Forelimb muscle (tissue), 1 donor: Measurements from ENCODE around the gene SMG1. TPM values are rescaled to one million over a fixed set of nuclear protein-coding genes. Genes with fewer than 3 reads are reported as not detected.
"Not testable (repeated sequence)": the region's sequence is repeated elsewhere in the genome, so short reads cannot be mapped to it uniquely, and the experiment has no call there.

Source experiments
- DNase-seq: peaks from one replicate; pipeline ENCODE4 v3.0.0-alpha.2; 2013; ENCODE audit warnings: low read depth
- polyA plus RNA-seq: library from polyadenylated mRNA; unstranded; fragments of 120-200 nt; gene quantifications from one replicate; pipeline ENCODE4 v1.2.1, GENCODE V29; 2013; ENCODE audit not compliant: insufficient read length

SMG1 gene
- 45.0 TPM for polyA plus RNA-seq

DNA sequence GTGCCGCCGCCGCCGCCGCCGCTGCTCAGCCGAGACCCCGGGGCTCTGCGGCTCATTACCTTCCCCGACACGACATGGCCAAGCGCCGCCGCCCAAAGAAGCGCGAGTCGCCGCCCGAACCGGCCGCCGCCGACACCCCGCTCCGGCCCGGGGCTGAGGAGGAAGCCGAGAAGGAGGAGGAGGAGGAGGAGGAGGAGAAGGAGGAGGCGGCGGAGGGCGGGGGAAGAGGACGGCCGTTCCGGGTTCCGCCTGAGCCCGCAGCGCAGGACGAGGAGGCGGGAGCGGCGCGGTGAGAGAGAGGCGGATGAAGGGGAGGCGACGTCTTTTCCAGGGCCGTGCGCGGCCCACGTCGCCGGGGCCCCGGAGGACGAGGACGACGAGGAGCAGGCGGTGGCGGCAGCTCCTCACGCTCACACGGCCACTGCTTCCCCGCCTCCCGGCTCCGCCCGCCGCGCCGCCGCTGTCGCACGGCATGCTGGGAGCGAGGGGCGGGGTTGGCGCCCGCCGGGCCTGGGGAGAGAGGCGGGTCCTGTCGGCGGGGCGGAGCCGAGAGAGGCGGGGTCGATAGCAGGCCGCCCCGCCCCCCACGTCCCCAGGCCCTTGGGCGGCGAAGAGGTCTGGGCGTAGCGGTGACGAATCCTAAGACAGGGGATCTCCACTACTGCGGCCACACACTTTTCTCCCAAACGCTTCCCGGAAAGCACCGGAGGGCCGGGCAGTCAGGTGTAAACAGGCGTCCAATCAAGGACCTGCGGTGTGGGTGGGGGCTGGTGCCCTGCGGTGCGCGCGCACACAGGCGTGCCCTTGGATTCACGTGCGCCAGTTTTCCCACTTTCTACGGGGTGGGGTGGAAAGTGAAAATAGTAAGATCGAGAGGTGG, at the start of gene SMG1:
Gene SMG1 (minus strand): TSS at position 423 of the 880 bp plus-strand sequence. CDS start 367 bp downstream, at position 56.
- peak; percentile 55 for DNase-seq

GRCh38 chr16:18975109-18975508, 48.9 kb upstream of the SMG1 start:
- DNase-seq: no peak

DNA sequence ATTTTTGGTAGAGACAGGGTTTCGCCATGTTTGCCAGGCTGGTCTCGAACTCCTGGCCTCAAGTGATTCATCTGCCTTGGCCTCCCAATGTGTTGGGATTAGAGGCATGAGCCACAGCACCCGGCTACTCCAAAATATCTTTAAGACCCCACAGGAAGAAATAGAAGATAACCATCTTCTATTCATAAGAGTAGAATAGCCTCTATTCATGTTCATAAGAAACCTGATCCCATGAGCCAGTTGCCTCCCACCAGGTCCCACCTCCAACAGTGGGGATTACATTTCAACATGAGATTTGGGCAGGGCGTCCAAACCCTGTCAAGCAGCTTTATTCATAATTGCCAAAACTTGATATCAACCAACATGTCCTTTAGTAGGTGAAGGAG, 43.6 kb upstream of the SMG1 start:
- no peak for DNase-seq

DNA sequence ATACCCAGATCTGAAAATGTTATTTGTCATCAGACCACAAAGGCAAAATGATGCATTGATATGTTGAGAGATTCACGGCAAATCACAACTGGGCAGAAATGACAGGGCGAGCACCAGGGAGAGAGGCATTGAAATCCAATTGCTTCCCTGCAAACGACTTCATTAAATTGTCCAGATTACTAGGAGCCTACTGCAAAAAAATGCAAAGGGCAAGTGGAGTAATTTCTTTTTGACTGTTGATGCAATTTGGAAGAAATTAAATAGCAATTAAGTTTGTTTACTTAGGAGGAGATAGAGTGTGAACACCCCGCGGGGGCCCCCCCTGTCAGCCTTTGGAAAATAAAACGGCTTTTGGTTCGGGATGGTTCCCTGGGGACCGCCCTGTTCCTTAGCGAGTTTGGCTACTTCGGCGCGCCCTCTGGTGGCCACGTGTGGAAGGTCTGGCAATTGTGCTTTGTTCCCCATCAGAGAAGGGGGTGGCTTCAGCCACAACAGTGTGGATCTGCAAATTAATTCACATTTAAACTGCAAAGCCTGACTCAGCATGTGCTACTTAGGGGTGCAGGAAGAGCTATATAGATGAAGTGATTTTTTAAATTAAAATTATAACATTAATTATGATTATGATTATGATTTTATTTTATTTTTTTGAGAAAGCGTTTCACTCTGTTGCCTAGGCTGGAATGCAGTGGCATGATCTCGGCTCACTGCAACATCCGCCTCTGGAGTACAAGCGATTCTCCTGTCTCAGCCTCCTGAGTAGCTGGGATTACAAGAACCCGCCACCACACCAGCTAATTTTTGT, 43.0 kb upstream of the SMG1 start:
- no peak for DNase-seq

DNA sequence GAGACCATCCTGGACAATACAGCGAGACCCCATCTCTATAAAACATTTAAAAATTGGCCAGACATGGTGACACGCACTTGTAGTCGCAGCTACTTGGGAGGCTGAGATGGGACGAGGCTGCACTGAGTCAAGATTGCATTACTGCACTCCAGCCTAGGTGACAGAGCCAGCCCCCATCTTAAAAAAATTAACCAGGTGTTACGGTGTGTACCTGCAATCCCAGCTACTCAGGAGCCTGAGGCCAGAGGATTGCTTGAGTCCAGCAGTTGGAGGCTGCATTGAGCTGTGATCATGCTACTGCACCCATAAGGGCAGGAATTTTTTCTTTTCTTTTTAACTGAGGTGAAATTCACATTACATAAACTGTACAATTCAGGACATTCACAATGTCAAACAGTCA, 40.6 kb upstream of the SMG1 start:
- DNase-seq: no peak

DNA sequence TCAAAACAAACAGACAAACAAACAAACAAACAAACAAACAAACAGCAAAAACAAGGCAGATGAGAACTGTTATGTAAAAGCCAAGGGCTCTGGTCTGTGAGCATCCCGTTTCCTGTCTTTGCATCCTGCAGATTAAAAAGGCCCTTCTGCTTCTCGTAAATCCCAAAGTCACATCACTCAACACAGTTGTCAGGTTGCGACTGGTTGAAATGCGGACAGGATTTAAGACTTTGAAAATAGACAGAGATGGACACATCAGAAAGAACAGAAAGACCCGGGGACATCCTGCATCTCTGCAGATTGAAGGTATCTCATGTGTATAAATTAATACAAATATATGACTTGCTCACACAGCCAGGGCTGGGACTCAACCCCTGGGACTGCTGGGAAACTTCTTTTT, 39.3 kb upstream of the SMG1 start:
- DNase-seq: no peak

GRCh38 chr16:18959031-18959505, 32.9 kb upstream of the SMG1 start:
- DNase-seq: no peak

DNA sequence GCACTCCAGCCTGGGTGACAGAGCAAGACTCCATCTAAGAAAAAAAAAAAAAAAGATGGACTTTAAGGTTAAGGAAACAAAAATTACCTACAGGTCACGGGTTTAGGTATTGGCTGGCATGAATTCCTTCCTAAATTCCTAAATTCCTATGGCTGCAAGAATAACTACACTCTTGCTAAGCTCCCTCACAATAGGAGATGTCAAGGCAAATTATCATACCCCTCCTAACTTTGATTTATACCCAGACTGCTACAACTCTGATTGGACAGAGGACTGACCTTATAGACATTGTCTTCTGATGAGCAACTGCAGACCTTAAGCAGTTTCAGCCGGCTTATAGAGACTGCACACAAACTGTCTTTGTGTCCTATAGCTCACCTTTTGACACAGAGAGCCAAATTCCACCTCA, 32.4 kb upstream of the SMG1 start:
- no peak for DNase-seq

DNA sequence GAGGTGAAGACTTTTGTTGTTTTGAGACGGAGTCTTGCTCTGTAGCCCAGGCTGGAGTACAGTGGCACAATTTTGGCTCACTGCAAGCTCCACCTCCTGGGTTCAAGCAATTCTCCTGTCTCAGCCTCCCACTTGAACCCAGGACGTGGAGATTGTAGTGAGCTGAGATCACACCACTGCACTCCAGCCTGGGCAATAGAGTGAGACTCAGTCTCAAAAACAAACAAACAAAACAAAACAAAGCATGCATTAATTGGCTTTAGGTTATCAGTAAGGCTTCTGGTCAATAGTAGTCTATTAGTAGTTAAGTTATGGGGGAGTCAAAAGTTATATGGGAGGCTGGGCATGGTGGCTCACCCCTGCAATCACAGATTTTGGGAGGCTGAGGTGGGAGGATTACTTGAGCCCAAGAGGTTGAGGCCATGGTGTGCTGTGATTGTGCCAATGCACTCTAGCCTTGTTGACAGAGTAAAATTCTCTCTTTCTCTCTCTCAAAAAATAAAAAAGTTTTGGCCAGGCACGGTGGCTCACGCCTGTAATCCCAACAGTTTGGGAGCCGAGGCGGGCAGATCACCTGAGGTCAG, 30.5 kb upstream of the SMG1 start:
- DNase-seq: not testable (repeated sequence)

- DNase-seq: not testable (repeated sequence)
These were observed 29.8 kb upstream of the SMG1 start for GRCh38 chr16:18955874-18956580.

GRCh38 chr16:18953547-18953946, 27.3 kb upstream of the SMG1 start:
- DNase-seq: no peak

GRCh38 chr16:18950469-18951185, 24.4 kb upstream of the SMG1 start:
- DNase-seq: no peak

DNA sequence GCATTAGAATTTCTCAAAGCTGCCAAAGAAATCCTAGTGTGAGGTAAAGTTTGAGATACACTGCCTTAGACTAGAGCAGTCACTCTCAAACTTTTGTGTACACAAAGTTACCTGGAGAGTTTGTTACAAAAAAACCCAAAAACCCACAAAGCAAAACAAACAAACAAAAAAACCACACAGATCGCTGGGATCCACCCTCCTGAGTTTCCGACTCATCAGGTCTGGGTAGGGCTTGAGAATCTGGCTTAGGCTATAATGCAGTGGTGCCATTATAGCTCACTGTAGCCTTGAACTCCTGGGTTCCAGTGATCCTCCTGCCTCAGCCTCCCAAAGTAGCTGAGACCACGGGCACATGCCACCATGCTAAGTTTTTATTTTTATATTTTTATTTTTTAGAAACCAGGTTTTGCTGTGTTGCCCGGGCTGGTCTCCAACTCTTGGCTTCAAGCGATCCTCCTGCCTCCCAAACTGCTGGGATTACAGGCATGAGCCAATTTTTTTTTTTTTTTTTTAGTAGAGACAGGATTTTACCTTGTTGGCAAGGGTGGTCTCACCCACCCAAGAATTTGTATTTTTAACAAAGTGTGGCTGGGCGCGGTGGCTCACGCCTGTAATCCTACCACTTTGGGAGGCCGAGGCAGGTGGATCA, 22.3 kb upstream of the SMG1 start:
- DNase-seq: no peak

- DNase-seq: no peak
These were observed 19.0 kb upstream of the SMG1 start for GRCh38 chr16:18945233-18945632.

DNA sequence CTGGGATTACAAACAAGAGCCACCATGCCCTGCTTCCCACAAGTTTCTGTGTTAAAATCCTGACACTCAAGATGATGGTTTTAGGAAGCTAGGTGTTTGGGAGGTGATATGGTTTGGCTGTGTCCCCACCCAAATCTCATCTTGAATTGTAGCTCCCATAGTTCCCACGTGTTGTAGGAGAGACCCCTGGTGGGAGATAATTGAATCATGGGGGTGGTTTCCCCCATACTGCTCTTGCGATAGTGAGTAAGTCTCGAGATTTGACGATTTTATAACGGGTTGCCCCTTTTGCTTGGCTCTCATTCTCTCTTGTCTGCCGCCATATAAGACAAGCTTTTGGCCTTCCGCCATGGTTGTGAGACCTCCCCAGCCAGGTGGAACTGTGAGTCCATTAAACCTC, 17.2 kb upstream of the SMG1 start:
- no peak for DNase-seq

- DNase-seq: no peak
These were observed 15.9 kb upstream of the SMG1 start for GRCh38 chr16:18942061-18942460.

DNA sequence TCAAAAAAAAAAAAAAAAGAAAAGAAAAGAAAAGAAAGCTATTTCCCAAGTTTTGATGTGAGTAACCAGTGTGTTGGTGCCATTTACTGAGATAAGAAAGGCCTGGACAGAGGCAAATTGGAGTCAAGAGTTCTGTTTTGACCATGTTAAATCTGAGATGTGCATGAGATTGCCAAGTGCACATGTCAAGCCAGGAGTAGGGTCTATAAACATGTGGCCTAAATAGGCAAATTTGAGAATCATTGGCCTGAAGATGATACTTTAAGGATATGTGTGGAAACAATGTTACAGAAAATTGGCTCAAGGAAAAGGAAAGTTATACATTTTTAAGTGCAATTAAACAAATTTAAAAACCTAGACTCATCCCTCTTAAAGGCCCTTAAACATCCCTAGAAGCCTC, 15.3 kb upstream of the SMG1 start:
- DNase-seq: no peak

GRCh38 chr16:18938986-18939385, 12.8 kb upstream of the SMG1 start:
- no peak for DNase-seq

GRCh38 chr16:18937390-18937789, 11.2 kb upstream of the SMG1 start:
- no peak for DNase-seq

DNA sequence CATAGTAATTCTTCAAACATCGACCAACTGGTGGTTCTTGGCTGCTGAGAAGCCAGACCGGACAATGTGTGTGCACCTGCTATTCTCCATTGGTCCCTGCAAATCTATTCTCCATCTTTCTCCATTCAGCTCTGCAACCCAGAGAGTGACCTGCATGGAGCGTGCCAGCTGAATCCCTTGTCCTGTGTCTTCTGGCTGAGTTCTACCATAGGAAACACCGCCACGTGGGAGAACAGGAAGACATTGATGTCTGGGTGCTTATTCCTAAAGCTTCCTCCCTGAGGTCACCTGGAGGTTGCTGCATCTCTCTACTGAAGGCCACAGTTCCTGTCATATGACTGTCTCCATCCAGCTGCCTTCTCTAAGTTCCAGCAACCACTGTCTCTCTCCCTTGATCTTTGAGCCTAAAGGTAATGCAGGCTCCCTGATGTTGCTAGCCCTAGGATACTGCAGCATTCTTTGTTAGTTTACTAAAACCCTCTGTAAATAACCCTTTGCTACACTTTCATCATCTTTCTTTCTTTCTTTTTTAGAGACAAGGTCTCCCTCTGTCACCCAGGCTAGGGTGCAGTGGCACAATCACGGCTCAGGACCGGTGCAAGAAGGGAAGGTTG, 10.6 kb upstream of the SMG1 start:
- no peak for DNase-seq
